GM18520 (cell line): ENCODE measurements around the gene CPXM1.
"Not testable (repeated sequence)": the region's sequence is repeated elsewhere in the genome, so short reads cannot be mapped to it uniquely, and the experiment has no call there.

Experiments used
- ATAC-seq: cut with Tn5 transposase; IDR thresholded peaks from one replicate; pipeline ENCODE4 v1.9.1; 2021; ENCODE audit not compliant: unreplicated experiment

Gene CPXM1

GRCh38 chr20:2800521-2801285 lies at the start of gene CPXM1:
CPXM1 (minus strand) TSS chr20:2800627; CDS start chr20:2800572, 55 bp downstream.
- ATAC-seq = no peak

DNA sequence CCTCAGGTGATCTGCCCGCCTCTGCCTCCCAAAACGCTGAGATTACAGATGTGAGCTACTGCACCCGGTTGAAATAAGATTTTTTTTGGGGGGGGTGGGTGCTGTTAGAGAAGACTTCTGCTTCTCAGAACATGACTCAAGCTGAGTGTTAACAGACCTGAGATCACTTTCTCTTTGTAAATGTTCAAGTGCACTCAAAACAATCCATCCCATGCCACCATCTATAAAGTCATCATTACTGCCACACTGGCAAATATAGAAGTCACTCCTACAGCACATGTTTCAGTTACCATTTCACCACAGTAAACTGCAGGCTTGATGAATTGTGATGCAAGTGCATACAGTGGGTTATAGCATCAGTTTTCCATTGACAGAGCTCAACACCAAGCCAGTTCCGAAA lies 49.1 kb upstream of the CPXM1 start:
- ATAC-seq = no peak

DNA sequence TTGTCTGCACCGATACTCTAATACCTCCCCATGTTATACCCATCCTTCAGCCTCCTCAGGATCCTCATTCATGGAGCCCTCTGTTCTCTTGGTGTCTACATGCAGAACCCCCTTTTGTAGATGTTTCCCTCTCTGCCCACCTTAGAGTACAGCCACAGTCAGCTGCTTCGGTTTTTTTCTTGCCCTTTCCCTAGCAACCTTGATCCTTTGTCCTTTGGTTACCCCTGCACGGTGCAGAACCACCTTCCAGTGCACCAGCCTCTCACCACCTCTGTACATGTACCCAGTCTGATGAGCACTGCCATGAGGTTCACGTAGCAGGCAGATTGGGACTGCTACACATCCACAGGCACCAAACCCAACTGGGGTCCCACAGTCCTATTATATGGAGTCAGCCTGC lies 47.4 kb upstream of the CPXM1 start:
- no peak for ATAC-seq

- ATAC-seq = no peak
Measured at GRCh38 chr20:2846698-2847097, 46.3 kb upstream of the CPXM1 start.

DNA sequence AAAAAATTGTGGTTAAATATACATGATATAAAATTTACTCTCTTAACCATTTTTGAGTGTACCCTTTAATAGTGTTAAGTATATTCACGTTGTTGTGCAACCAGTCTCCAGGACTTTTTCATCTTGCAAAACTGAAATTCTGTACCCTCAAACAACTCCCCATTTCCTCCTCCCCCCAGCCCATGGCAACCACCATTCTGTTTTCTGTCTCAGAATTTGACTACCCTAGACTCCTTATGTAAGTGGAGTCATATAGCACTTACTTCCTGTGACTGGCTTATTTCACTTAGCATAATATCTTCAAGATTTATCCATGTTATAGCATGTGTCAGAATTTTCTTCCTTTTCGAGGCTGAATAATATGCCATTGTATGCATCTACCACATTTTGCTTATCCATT lies 45.2 kb upstream of the CPXM1 start:
- ATAC-seq = no peak

- ATAC-seq = peak; percentile 10
Measured at GRCh38 chr20:2840967-2841531, 40.6 kb upstream of the CPXM1 start.

- peak; percentile 90 for ATAC-seq
Measured at GRCh38 chr20:2840138-2840966, 39.9 kb upstream of the CPXM1 start, which contains the start of the genes PCED1A and VPS16. PCED1A (minus strand) TSS chr20:2840655; CDS start chr20:2839912, 743 bp downstream. VPS16 (plus strand) TSS chr20:2840745; CDS start chr20:2840775, 30 bp downstream.

DNA sequence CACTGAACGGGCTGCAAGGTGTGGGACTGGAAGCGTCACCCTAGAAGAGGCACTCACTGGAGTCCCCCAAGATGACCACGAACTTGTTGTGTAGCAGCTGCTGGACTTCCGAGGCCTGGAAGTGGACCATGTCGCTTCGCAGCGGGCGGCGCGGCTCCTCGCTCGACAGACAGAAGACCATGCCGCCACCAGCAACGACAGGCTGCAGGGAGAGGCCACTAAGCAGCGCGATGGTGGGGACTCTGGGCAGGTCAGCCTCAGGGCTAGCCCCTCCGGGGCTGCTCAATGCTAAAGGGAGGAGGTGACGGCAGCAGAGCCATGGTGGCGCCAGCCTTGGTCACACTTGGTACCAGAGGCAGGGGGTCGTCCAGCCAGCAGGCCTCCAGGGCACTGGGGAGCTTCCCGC lies 39.3 kb upstream of the CPXM1 start:
- ATAC-seq = no peak

- no peak for ATAC-seq
Measured at GRCh38 chr20:2838847-2839671, 38.6 kb upstream of the CPXM1 start.

- no peak for ATAC-seq
Measured at GRCh38 chr20:2838170-2838797, 37.9 kb upstream of the CPXM1 start.

- no peak for ATAC-seq
Measured at GRCh38 chr20:2837221-2837960, 37.0 kb upstream of the CPXM1 start.

DNA sequence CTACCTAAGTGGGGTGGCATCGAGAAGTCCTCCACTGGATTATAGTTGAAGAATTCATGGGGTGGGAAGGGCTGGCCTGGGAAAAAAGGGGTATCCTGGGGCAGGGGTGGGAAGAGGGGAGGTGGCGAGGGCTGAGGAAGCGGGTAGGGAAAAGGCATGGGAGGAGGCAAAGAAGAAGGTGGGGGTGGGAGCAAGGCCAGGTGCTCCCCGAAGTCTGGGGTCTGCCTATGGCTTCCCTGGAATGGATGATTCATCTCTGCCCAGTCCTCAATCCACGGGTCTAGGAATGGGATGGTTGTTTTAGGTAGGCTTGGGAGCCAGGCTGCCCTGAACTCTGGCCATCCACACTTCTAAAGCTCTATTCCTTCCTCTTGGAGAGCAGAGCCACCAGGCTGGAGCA lies 35.6 kb upstream of the CPXM1 start:
- no peak for ATAC-seq

DNA sequence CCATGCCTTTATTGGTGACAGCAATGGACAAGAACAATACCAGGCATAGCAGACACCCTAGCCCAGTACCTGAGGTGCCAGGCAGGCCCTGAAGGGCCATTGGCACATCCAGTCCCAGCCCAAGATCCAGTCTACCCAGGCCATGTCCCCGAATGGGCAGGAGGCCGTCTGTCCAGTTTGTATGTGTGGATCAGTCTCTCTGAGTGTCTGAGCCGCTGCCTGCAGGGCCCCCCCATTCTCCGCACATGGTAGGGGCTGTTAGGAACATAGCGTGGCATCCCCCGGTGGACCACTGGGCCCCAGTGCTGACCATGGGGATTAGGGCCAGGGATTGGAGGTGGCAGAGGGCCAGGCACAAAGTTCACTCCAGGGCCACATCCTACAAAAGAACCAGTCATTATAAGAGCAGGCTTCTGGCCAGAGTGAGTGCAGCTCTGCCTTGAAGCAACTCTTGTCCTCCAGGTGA lies 34.9 kb upstream of the CPXM1 start:
- no peak for ATAC-seq

GRCh38 chr20:2834401-2835110 lies 34.1 kb upstream of the CPXM1 start:
- ATAC-seq = no peak

DNA sequence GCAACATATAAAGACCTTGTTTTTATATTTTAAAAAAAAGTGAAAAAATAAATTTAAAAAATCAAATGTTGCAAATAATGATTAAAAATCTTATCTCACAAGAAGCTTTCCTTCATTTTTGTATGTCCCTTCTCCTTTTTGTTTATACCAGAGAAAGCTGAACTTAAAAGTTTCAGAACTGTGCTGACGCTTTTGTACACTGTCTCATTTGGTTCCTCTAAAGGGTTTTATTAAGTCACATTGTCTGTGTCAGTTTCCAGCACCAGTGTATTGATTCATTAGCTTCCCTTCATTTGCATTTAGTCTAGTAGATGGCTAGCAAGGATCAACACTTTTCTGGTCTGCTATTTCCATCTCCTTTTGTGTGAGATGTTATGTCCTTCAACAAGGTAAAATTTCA lies 33.3 kb upstream of the CPXM1 start:
- ATAC-seq = no peak

DNA sequence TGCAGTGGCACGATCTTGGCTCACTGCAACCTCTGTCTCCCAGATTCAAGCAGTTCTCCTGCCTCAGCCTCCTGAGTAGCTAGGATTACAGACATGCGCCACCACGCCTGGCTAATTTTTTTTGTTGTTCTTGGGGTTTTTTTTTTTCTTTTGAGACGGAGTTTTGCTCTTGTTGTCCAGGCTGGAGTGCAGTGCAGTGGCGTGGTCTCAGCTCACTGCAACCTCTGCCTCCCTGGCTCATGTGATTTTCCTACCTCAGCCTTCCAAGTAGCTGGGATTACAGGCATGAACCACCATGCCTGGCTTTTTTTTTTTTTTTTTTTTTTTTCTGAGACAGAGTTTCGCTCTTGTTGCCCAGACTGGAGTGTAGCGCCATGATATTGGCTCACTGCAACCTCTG lies 30.8 kb upstream of the CPXM1 start:
- not testable (repeated sequence) for ATAC-seq

DNA sequence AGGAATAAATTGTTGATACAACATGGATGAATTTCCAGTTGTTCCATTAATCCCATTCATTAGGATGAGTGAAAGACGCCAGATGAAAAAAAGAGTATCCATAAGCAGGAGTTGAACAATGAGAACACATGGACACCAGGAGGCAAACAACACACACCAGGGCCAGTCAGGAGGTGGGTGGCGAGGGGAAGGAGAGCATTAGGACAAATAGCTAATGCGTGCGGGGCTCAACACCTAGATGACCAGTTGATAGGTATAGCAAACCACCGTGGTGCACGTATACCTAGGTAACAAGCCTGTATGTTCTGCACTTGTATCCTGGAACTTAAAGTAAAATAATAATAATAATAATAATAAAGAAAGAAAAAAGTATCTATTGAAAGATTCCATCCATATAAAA lies 28.9 kb upstream of the CPXM1 start:
- no peak for ATAC-seq

GRCh38 chr20:2826655-2827054 lies 26.2 kb upstream of the CPXM1 start:
- no peak for ATAC-seq

- no peak for ATAC-seq
Measured at GRCh38 chr20:2825761-2826160, 25.3 kb upstream of the CPXM1 start.
